A673 (cell line): Measurements from ENCODE around the gene TMTC2.

ENCODE experiments used
- CTCF ChIP-seq: fragments of 300-800, 200-600 bp; sonication (generic); conservative IDR thresholded peaks from 2 replicates; pipeline ENCODE4 v1.5.1; 2017; ENCODE audit warnings: low read depth, mild to moderate bottlenecking, antibody characterized with exemption, low read length, moderate library complexity, mixed read lengths
- EZH2 ChIP-seq: fragments of 200-600 bp; sonication (generic); IDR thresholded peaks from 2 replicates; pipeline ENCODE4 v1.6.1; 2017; ENCODE audit warnings: borderline replicate concordance, low read depth, mild to moderate bottlenecking, mixed read lengths, antibody characterized with exemption, low read length; ENCODE audit not compliant: poor library complexity, severe bottlenecking

- TF ChIP-seq CTCF (no peak), EZH2 (no peak)
Observed at GRCh38 chr12:82807132-82807737, 120.5 kb downstream of the TMTC2 start.
